PFSK-1 (cell line): Measurements from ENCODE around the gene GLIS1.

ENCODE experiments used
- FOXP2 ChIP-seq: optimal IDR thresholded peaks from 2 replicates; pipeline ENCODE3; 2011; ENCODE audit warnings: borderline replicate concordance, control low read depth, inconsistent platforms; ENCODE audit not compliant: insufficient read depth; ENCODE audit errors: extremely low read length, extremely low read depth
- POLR2AphosphoS5 ChIP-seq: IDR thresholded peaks from 2 replicates; pipeline ENCODE4 v1.6.1; 2012; ENCODE audit warnings: low read depth, mild to moderate bottlenecking, control low read depth, low read length, moderate library complexity
- SIN3A ChIP-seq: IDR thresholded peaks from 2 replicates; pipeline ENCODE4 v1.6.1; 2012; ENCODE audit warnings: mild to moderate bottlenecking, low read length, moderate library complexity, borderline replicate concordance; ENCODE audit not compliant: insufficient read depth
- TAF1 ChIP-seq: IDR thresholded peaks from 2 replicates; pipeline ENCODE4 v1.6.1; 2012; ENCODE audit warnings: low read length, control low read depth, borderline replicate concordance; ENCODE audit not compliant: insufficient read depth
- TF ChIP-seq, protein P1 (sequence below), 2 experiments: IDR thresholded peaks; 2 replicates each; pipeline versions ENCODE4 v1.6.1 to v1.8.0; 2011 to 2012; ENCODE audit warnings: low read depth in 2 of 2, low read length in 2 of 2, control low read depth in 1 of 2, inconsistent platforms in 1 of 2, mild to moderate bottlenecking in 1 of 2, moderate library complexity in 1 of 2; ENCODE audit not compliant: insufficient read depth in 1 of 2

- TF ChIP-seq POLR2AphosphoS5 (no peak), TAF1 (no peak), SIN3A (no peak), FOXP2 (no peak)
- TF ChIP-seq, protein P1, sequence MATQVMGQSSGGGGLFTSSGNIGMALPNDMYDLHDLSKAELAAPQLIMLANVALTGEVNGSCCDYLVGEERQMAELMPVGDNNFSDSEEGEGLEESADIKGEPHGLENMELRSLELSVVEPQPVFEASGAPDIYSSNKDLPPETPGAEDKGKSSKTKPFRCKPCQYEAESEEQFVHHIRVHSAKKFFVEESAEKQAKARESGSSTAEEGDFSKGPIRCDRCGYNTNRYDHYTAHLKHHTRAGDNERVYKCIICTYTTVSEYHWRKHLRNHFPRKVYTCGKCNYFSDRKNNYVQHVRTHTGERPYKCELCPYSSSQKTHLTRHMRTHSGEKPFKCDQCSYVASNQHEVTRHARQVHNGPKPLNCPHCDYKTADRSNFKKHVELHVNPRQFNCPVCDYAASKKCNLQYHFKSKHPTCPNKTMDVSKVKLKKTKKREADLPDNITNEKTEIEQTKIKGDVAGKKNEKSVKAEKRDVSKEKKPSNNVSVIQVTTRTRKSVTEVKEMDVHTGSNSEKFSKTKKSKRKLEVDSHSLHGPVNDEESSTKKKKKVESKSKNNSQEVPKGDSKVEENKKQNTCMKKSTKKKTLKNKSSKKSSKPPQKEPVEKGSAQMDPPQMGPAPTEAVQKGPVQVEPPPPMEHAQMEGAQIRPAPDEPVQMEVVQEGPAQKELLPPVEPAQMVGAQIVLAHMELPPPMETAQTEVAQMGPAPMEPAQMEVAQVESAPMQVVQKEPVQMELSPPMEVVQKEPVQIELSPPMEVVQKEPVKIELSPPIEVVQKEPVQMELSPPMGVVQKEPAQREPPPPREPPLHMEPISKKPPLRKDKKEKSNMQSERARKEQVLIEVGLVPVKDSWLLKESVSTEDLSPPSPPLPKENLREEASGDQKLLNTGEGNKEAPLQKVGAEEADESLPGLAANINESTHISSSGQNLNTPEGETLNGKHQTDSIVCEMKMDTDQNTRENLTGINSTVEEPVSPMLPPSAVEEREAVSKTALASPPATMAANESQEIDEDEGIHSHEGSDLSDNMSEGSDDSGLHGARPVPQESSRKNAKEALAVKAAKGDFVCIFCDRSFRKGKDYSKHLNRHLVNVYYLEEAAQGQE (IDR thresholded peaks at IDR 0.05; ENCODE audit: insufficient read depth in 1 of 2, low read depth in 2 of 2, low read length in 2 of 2), result no peak
Measured at GRCh38 chr1:53659436-53659835, 79.5 kb downstream of the GLIS1 start.
